Measurements from ENCODE around the gene NPFFR2.

GRCh38 chr4:72011906-72012305, 19.9 kb upstream of the NPFFR2 start:
- TF ChIP-seq REST (IDR thresholded peaks at IDR 0.05; ENCODE audit: insufficient read depth in 1 of 2, low read depth in 2 of 2, low read length in 2 of 2) (no peak), TAF1 (IDR thresholded peaks at IDR 0.05; ENCODE audit: borderline replicate concordance, insufficient read depth, low read length) (no peak)
